WTC11 (cell line): Measurements from ENCODE around the gene CRCP.

ENCODE experiments used
- CTCF ChIP-seq: fragments of 200-600 bp; IDR thresholded peaks from 2 replicates; pipeline ENCODE4 v1.8.0; 2022; ENCODE audit warnings: antibody characterized with exemption
- JUN ChIP-seq: sonication (generic); formaldehyde crosslinking; IDR thresholded peaks from 2 replicates; pipeline ENCODE4 v1.8.0; 2023; ENCODE audit warnings: mild to moderate bottlenecking, missing genetic modification reagents
- MAX ChIP-seq: sonication (generic); formaldehyde crosslinking; IDR thresholded peaks from 2 replicates; pipeline ENCODE4 v1.8.0; 2022; ENCODE audit warnings: mild to moderate bottlenecking, missing genetic modification reagents
- TEAD1 ChIP-seq: sonication (generic); formaldehyde crosslinking; IDR thresholded peaks from 2 replicates; pipeline ENCODE4 v1.8.0; 2022; ENCODE audit warnings: mild to moderate bottlenecking, missing genetic modification reagents
- TF ChIP-seq, protein P1 (sequence below): sonication (generic); formaldehyde crosslinking; conservative IDR thresholded peaks from 2 replicates; pipeline ENCODE4 v1.8.1; 2022; ENCODE audit warnings: mild to moderate bottlenecking, missing genetic modification reagents
- TF ChIP-seq, protein P2 (sequence below): sonication (generic); formaldehyde crosslinking; IDR thresholded peaks from 2 replicates; pipeline ENCODE4 v1.8.1; 2022; ENCODE audit warnings: low read depth, missing genetic modification reagents, borderline replicate concordance

DNA sequence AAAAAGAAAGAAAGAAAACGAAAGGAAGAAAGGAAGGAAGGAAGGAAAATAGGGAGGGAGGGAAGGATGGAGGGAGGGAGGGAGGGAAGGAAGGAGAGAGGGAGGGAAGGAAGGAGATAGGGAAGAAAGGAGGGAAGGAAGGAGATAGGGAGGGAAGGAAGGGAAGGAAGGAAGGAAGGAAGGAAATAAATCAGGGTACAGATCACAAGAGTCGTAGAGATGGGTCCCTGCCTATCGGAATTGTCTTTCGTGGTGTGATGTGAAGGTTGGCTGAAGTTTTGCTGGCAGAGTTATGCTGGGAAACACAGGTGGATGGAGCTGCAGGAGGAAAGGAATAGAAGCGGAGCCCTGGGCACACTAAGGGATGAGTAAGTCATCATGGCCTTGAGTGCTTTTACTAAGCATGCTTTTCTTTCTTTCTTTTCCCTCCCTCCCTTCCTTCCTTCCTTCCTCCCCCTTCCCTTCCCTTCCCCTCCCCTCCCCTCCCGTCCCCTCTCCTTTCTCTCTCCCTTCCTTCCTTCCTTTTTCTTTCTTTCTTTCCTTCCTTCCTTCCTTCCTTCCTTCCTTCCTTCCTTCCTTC lies 78.6 kb downstream of the CRCP start:
- TF ChIP-seq, protein P1, sequence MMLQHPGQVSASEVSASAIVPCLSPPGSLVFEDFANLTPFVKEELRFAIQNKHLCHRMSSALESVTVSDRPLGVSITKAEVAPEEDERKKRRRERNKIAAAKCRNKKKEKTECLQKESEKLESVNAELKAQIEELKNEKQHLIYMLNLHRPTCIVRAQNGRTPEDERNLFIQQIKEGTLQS (CRISPR knock-in tag): no peak
- TF ChIP-seq CTCF (no peak), MAX (no peak), TEAD1 (CRISPR knock-in tag) (no peak), JUN (no peak)
- TF ChIP-seq, protein P2, sequence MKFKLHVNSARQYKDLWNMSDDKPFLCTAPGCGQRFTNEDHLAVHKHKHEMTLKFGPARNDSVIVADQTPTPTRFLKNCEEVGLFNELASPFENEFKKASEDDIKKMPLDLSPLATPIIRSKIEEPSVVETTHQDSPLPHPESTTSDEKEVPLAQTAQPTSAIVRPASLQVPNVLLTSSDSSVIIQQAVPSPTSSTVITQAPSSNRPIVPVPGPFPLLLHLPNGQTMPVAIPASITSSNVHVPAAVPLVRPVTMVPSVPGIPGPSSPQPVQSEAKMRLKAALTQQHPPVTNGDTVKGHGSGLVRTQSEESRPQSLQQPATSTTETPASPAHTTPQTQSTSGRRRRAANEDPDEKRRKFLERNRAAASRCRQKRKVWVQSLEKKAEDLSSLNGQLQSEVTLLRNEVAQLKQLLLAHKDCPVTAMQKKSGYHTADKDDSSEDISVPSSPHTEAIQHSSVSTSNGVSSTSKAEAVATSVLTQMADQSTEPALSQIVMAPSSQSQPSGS (CRISPR knock-in tag): no peak
